IPS-NIHi11 (cell line): ENCODE results near the gene KIAA0513.
A peak's percentile ranks its signal among the peaks of the same experiment; 100 is the strongest.

Experiments
- DNase-seq: peaks from one replicate; pipeline ENCODE4 v3.0.0; 2012; ENCODE audit warnings: mixed read lengths, low spot score

KIAA0513 gene

DNA sequence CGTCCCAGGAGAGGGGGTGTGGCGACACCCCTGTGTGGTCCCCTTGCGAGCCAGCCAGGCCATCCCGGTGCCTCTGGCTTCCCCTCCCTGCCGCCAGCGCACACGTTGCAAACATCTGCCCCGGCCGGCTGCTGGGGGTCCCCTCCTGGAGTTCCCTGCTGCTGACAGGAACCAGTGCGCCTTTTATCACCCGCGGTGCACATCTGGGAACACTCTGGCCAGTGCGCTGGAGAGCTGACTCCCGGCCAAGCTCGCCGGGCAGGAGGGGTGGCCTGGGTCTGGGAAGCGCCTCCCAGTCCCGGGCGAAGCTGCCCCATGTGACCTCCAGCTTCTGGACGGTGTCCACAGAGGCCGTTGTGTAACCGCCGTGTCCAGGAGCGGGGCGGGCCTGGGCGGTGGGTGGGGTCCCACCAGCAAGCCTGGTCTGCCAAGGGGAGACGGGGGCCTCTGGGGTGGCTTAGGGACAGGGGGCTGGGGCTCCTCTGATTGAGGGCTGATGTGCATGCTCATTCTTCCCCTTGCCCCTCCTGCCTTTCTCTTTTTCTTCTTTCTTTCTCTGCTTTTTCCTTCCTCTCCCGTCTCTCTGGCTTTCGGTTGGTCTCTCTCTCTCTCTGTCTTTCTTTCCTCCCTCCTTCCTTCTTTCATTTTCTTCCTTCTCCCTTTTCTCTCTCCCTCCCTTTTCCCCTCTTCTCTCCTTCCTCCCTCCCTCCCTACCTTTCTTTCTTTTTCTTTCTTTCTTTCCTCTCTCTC lies 109.9 kb downstream of the KIAA0513 start:
- peak; percentile 68 for DNase-seq

GRCh38 chr16:85138073-85138824 lies 110.7 kb downstream of the KIAA0513 start:
- DNase-seq: no peak

DNA sequence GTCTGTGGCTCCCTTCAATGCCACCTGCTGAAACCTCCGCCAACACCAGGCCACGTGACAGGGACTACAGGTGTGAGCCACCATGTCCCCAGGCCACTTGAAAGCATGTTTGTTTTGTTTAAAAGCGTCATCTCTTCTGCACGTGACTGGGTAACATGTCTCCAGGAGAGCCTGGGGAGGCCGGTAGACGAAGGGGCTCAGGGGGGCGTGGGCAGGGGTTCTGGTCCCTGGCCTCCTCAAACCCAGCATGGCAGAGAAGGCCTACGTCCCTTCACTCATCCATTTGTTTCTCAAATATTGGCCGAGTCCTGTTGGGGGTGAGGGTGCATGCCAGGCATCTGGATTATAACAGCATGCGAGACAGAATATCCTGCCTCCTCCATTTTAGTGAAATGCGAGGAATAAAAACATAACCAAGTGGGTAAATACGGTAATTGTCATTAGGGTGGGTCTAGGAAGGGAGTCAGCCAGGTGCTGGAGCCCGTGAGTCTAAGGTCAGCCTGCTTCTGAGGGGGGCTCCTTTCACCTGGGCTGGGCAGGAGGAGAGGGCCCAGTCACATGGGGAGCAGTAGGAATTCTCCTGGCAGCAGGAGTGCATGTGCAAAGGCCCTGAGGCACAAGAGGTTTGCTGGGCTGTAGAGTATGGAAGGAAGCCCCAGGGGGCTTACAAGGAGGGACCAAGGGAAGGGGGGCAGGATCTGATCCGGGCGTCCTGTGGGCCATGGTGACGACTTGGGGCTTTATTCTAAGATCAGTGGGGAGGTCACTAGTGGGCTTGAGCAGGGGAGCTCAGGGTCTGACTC lies 111.4 kb downstream of the KIAA0513 start:
- no peak for DNase-seq

GRCh38 chr16:85139881-85140339 lies 112.3 kb downstream of the KIAA0513 start:
- peak; percentile 2 for DNase-seq

DNA sequence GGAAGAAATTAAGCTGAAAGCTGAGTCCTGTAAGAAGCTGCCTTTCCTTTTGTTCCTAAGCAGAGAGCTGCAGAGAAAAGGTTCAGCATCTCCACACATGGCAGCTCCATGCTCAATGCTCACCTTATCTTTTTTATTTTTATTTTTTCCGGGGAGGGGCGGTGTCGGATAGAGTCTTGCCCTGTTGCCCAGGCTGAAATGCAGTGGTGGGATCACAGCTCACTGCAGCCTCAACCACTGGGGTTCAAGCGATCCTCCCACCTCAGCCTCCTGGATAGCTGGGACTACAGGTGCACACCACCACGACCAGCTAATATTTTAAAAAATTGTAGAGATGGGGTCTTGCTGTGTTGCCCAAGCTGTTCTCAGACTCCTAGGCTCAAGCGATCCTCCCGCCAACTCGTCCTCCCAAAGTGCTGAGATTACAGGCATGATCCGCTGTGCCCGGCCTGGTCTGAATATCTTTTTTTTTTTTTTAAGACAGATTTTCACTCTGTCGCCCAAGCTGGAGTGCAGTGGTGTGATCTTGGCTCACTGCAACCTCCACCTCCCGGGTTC lies 112.9 kb downstream of the KIAA0513 start:
- DNase-seq: no peak

GRCh38 chr16:85141491-85142128 lies 114.0 kb downstream of the KIAA0513 start:
- DNase-seq: no peak

GRCh38 chr16:85142129-85142513 lies 114.5 kb downstream of the KIAA0513 start:
- no peak for DNase-seq

GRCh38 chr16:85142771-85143211 lies 115.2 kb downstream of the KIAA0513 start:
- no peak for DNase-seq
